Endometrial microvascular endothelial cells (primary cell): ENCODE results near the gene ATRN. TPM values are rescaled to one million over a fixed set of nuclear protein-coding genes. Genes with fewer than 3 reads are reported as not detected.

Experiments used
- in situ Hi-C: cut with HindIII; loops from 2 replicates; pipeline ENCODE4 v1.10.0; 2017; ENCODE audit warnings: low sequenced_read_pairs, low pct_unique_long_range_greater_than_20kb; ENCODE audit errors: inconsistent ontology term
- total RNA-seq: library from RNA; depleted of rRNA; stranded (reverse); fragments of >200 nt; gene quantifications from one replicate; pipeline ENCODE4 v1.2.3, GENCODE V29; 2015; ENCODE audit errors: inconsistent ontology term

The ATRN gene
- total RNA-seq, 1 donor from 2014 or later = 22.8 TPM

DNA sequence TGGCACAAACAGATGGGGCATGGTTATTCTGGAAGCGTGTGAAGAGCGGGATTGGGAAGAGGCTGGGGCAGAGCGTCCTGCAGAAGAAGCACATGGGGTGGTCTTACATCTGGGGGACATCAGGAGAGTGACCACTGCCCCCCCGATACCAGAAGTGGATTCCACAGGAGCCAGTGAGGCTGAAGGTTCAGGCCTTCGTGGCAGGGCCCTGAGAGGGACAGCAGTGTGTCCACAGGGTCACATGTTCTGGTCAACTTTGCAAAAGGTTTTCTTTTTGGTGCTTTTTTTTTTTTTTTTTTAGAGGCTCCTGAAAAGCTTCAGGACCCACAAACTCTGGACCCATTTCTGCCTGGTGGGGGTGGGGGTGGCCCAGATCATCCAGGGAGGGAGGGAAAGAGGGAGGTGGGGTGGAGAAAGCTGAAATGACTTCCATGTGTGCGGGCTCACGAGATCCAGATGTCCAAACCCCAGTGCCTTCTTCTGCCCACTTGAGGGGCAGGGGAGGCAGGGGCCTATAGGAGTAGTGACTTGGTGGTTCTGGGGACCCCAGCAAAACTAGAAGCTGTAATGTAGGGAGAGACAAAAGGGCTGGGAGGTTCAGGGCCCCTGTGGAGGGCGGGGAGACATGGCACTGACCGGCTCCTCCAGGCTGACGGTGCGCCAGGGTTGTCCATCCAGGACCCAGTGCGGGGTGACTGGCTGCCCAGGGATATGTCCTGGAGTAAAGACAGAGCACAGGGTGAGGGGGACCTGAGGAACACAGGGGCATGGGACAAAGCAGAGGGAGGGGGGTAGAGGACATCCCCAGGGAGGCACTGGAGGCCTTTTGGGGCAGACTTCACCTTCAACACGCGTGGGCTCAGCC lies 208.3 kb downstream of the ATRN start:
- in situ Hi-C loops = no loop called here

- in situ Hi-C loops = no loop called here
Measured at GRCh38 chr20:3679749-3680700, 209.2 kb downstream of the ATRN start.

DNA sequence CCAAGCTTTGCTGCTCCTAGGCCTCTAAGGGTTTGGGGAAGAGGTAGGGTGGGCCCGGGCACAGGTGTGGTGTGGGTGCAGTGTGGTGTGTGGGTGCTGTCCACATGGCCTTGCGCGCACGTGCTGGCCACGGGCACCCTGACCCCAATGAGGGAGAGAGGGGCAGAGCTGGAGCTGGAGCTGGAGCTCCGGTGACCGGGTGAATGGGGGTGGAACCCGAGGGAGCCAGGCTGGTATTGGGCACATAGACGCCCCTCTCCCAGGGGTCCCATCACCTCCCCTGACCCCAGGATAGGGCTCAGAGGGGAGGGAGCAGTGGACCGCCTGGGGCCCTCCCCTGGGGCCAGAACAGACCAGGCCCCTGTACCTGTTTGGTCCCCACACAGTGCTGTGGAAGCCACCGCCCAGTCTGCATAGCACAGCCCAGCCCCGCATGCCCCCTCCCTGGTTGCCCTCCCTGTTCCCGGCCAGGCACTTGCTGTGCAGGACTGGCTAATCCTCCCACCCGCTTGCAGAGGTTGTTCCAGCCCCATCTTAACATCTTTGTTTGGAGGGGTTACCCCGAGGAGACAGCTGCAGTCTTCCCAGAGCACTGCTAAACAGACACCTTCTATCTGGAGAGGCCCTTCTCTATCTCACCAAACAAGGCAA lies 210.0 kb downstream of the ATRN start:
- in situ Hi-C loops = no loop called here

- in situ Hi-C loops = no loop called here
Measured at GRCh38 chr20:3681352-3681930, 210.6 kb downstream of the ATRN start.

DNA sequence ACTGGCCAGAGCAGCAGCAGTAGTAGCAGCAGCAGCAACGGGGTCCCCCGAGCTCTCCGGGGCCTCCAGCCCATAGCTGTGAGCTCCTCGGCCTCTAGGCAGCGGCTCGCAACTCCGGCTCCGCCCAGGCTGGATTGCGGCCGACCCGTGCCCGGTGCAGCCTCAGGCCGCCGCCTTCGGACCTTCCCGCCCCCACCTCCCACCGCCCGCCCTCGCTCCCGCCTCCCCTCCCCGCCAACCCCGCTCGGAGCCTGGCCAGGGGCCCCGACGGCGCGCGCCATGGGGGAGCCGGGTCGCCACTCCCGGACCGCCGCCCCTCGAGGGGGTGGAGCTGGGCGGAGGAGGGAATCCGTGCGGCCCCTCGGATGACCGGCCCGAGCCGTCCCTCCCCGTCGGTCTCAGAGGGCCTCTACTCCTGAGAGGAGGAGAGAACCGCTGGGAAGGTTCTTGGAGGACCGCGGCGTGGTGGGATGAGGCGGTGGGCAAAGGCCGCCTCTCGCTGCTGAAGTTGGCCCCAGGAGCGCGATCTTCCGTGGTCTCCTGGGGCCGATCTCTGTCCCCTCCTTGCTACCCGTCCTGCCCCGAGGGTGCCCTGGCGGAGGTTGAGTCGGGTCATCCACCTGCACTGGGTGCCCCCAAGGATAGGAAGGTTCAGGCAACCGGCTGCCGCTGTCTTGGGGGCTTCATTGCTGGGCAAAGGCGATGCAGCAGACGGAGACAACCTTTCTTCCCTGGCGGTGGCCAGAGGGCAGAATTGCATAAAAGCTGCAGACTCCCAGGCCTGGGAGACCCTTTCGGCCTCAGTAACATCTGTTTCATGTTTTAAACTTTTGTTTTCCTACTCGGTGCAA lies 211.3 kb downstream of the ATRN start, which contains the start of gene ADAM33:
ADAM33 (minus strand) TSS at position 80 of the 851 bp plus-strand sequence; CDS start at position 74, 6 bp downstream.
- in situ Hi-C loops = no loop called here

DNA sequence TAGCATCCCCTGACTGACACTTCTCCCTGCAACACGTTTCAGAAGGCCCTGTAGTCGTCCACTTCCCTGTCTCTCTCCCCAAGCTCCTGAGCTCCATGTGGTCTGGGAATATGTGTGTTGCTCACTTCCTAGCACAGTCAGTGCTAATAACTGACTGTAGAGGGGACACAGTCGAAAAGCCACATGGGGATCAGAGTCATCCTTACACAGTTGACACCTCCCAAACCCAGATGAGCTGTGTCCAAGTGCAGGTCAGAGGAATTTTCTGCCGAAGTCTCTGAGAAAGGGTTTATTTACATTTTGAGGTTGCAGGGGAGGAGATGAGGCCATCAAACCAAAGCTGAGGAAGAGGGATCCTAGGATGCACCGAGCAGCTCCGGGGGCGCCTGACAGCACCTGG lies 214.5 kb downstream of the ATRN start:
- in situ Hi-C loops = no loop called here

- in situ Hi-C loops = no loop called here
Measured at GRCh38 chr20:3686421-3686820, 215.6 kb downstream of the ATRN start.

DNA sequence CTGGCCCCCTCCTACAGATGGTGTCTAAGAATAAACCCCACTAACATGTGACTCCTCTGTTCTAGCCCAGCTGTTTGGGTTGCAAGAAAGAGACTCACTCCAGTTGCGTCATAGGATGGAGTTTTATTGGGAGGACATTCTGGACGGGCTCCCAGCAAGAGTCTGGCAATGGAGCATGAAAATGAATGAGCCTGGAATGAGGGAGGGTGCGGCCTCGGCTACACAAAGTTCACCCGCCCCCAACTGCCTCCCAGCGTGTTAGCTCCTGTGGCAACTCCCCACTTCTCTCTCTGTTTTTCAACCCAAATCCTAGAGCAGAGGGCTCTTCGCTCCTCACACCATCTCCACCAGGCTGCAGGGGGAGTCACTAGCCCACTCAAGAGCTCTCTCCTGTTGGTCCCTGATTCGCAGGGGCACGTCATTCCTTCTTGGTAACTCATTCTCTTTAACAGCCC lies 216.1 kb downstream of the ATRN start:
- in situ Hi-C loops = no loop called here

- in situ Hi-C loops = no loop called here
Measured at GRCh38 chr20:3687655-3688054, 216.8 kb downstream of the ATRN start.

DNA sequence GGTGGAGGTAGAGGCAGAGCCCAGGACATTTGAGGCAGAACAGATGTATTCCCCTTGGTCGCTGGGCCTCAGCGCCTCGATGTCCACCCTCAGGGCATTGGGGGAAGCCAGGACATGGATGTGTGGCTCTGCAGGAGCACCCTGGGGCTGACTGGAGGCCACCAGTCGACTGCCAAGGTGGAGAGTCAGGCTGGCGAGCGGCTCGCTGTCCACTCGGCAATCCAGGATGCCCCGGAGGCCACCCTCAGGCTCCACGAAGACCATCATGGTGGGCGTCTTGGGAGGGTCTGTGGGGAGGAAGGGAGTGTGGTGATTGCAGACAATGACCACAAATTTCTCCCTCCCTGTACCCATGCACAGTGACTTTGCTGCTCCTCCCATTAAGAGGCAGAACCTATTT lies 219.2 kb downstream of the ATRN start:
- in situ Hi-C loops = no loop called here

GRCh38 chr20:3690413-3690812 lies 219.6 kb downstream of the ATRN start:
- in situ Hi-C loops = no loop called here

DNA sequence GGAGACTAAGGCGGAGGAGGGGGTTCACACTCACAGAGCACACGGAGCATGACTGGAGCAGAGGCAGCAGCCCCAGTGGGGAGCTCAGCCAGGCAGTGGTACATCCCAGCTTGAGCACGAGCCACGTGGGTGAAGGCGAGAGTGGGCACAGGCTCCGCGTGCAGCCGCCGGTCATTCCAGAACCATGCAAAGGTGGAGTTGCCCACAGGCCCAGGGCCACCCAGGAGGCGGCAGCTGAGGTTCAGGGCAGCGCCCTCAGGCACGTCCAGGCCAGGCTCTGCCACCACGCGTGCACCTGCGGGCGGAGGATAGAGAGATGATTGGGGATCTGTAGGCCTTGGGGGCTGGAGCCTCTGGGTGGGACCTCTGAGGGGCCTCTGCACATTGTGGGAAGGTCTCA lies 220.5 kb downstream of the ATRN start:
- in situ Hi-C loops = no loop called here

- in situ Hi-C loops = no loop called here
Measured at GRCh38 chr20:3691897-3692296, 221.1 kb downstream of the ATRN start.

DNA sequence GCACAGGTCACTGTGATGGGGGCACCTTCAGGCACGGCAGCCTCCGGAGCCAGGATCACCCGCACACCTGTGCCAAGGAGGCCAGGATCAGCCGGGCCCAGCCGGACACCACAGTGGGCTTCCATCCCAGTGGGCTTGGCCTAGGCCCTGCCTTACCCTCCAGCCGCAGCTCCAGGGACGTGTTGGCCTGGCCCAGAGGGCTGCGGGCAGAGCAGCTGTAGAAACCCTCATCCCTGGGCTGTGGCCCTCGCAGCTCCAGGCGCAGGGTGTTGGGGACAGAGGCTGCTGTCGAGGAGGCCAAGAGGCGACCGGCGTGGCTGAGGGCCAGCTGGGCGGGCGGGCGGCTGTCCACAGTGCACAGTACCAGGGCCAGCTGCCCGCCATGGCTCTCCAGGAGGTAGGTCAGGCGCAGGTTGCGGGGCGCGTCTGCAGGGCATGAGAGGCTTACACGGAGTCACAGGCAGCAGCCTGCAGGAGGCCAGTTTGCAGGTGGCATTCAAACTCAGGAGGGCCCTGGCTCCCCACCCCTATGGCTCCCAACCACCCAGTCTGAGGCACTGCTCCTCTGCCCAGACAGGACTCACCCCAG lies 222.0 kb downstream of the ATRN start:
- in situ Hi-C loops = no loop called here

DNA sequence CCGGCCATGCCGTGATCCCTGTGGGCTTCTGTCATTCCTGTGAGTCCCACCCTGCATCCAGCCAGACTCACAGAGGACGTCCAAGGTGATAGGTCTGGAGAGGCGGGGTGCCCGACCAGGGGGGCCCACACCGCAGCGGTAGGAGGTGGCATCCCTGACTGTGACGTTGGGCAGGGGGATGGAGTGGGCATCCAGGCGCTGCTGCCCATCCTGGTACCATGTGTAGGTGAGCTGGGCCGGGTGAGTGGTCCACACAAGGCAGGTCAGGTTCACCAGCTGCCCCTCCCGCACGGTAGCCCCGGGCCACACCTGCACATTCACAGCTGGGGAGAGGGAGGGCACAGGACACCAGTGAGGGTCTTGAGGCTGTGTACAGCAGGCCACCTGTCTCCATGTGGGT lies 222.6 kb downstream of the ATRN start:
- in situ Hi-C loops = no loop called here

- in situ Hi-C loops = no loop called here
Measured at GRCh38 chr20:3694864-3695263, 224.0 kb downstream of the ATRN start.

DNA sequence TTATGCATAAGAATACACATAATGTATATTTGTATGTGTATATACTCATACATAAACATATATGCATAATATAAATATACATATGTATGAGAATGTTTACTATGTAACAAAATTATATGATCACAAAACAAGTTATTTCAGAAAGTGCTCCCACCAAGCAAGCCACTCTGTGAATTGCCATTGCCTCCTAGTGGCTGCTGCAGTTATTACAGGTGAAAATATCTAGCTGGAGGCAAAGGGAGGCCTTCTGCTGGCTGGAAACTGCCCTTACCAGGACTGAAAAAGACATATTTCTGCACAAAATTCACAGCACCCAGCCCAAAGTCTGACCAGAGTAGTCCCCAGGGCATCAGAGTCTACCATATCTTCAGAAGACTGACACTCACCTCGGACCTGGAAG lies 225.4 kb downstream of the ATRN start:
- in situ Hi-C loops = no loop called here
